Measurements from ENCODE around the gene HOXC9. TPM values are rescaled to one million over a fixed set of nuclear protein-coding genes. Genes with fewer than 3 reads are reported as not detected.
A peak's percentile ranks its signal among the peaks of the same experiment; 100 is the strongest.

HOXC9 gene
- total and polyA plus RNA-seq, 10 donors: 0.05 TPM; not detected in 9

GRCh38 chr12:53988541-53989226 lies 11.3 kb upstream of the HOXC9 start:
- peaks cover 0 to 12% (median 0%) of the 10 kb centered on the region in 8 donors for H3K9me3 ChIP-seq
- no peaks in the 10 kb centered on the region for H3K36me3 ChIP-seq
- peaks cover 13 to 43% (median 31%) of the 10 kb centered on the region in 6 donors for H3K4me1 ChIP-seq
- H3K27ac ChIP-seq: no peak overlapping the region
- peak overlapping the region in 1 of 8 donors; percentile 22 for H3K4me3 ChIP-seq
- 2 to 8% (median 7%) methylated on average over 5 of the region's 5 CpGs for WGBS, 5 donors
- peaks cover 25 to 100% (median 100%) of the 10 kb centered on the region in 7 donors for H3K27me3 ChIP-seq (replicated peaks in 1 of 7)
- no peak for DNase-seq
- intact Hi-C loops (cut with DNase I; ENCODE audit: low total_unique reads): no loop called here
- TF ChIP-seq CTCF (IDR thresholded peaks at IDR 0.05 in 8 of 11, conservative IDR thresholded peaks at IDR 0.05 in 3 of 11): no peak
- no peak for TF ChIP-seq POLR2AphosphoS5 (IDR thresholded peaks at IDR 0.05)
- no peak for TF ChIP-seq POLR2A (IDR thresholded peaks at IDR 0.05)

GRCh38 chr12:53989227-53990113 lies 10.5 kb upstream of the HOXC9 start:
- peak overlapping the region in 1 of 8 donors; percentile 22 for H3K4me3 ChIP-seq
- WGBS, 5 donors: 3 to 6% (median 5%) methylated on average over 28 of the region's 28 CpGs
- H3K36me3 ChIP-seq: no peaks in the 10 kb centered on the region
- H3K4me1 ChIP-seq: peaks cover 14 to 43% (median 34%) of the 10 kb centered on the region in 6 donors
- peaks cover 30 to 100% (median 100%) of the 10 kb centered on the region in 7 donors for H3K27me3 ChIP-seq (replicated peaks in 1 of 7)
- no peak for DNase-seq
- TF ChIP-seq POLR2A (IDR thresholded peaks at IDR 0.05) (no peak), CTCF (IDR thresholded peaks at IDR 0.05 in 8 of 11, conservative IDR thresholded peaks at IDR 0.05 in 3 of 11) (no peak), POLR2AphosphoS5 (IDR thresholded peaks at IDR 0.05) (no peak)
- no peak overlapping the region for H3K27ac ChIP-seq
- H3K9me3 ChIP-seq: peaks cover 0 to 9% (median 0%) of the 10 kb centered on the region in 8 donors
- intact Hi-C loops (cut with DNase I; ENCODE audit: low total_unique reads): no loop called here

GRCh38 chr12:53990311-53991076 lies 9.5 kb upstream of the HOXC9 start:
- no peak for DNase-seq
- intact Hi-C loops (cut with DNase I; ENCODE audit: low total_unique reads): no loop called here
- TF ChIP-seq CTCF (IDR thresholded peaks at IDR 0.05 in 8 of 11, conservative IDR thresholded peaks at IDR 0.05 in 3 of 11) (no peak), POLR2A (IDR thresholded peaks at IDR 0.05) (no peak), POLR2AphosphoS5 (IDR thresholded peaks at IDR 0.05) (no peak)
- no peak overlapping the region for H3K27ac ChIP-seq
- peaks cover 33 to 100% (median 100%) of the 10 kb centered on the region in 7 donors for H3K27me3 ChIP-seq (replicated peaks in 1 of 7)
- H3K4me1 ChIP-seq: peaks cover 18 to 43% (median 37%) of the 10 kb centered on the region in 6 donors
- WGBS, 5 donors: 6 to 17% (median 9%) methylated on average over 27 of the region's 27 CpGs
- H3K9me3 ChIP-seq: peaks cover 0 to 1% (median 0%) of the 10 kb centered on the region in 8 donors
- H3K36me3 ChIP-seq: no peaks in the 10 kb centered on the region
- no peak overlapping the region for H3K4me3 ChIP-seq
